Esophagus squamous epithelium (tissue), 5 donors: Measurements from ENCODE around the gene SF3A2. TPM values are rescaled to one million over a fixed set of nuclear protein-coding genes. Genes with fewer than 3 reads are reported as not detected.
A peak's percentile ranks its signal among the peaks of the same experiment; 100 is the strongest.
"Not testable (repeated sequence)": the region's sequence is repeated elsewhere in the genome, so short reads cannot be mapped to it uniquely, and the experiment has no call there.

Experiments
- DNase-seq: peaks from one replicate; lab custom pipeline; 2025; lab: John Stamatoyannopoulos, UW
- H3K27ac ChIP-seq, 4 donors: fragments of 200-600 bp; sonication (generic); one replicate each; pipeline ENCODE4 v1.5.1; 2016 to 2019; ENCODE audit warnings: mild to moderate bottlenecking in 1 of 4
- H3K27me3 ChIP-seq, 4 donors: fragments of 200-600 bp; sonication (generic); 1 replicate in 3 of 4; 2 replicates in 1 of 4; pipeline versions ENCODE4 v1.5.1 to v1.6.0; 2017 to 2021; ENCODE audit warnings: antibody characterized with exemption in 1 of 4
- H3K36me3 ChIP-seq, 3 donors: fragments of 200-600 bp; sonication (generic); one replicate each; pipeline ENCODE4 v1.5.1; 2016 to 2019
- H3K4me1 ChIP-seq, 3 donors: fragments of 200-600 bp; sonication (generic); one replicate each; pipeline ENCODE4 v1.5.1; 2017 to 2019
- H3K4me3 ChIP-seq, 4 donors: fragments of 200-600 bp; sonication (generic); 1 replicate in 3 of 4; 2 replicates in 1 of 4; pipeline ENCODE4 v1.5.1; 2016 to 2019; ENCODE audit warnings: mild to moderate bottlenecking in 2 of 4, moderate library complexity in 1 of 4
- H3K9me3 ChIP-seq, 3 donors: fragments of 200-600 bp; sonication (generic); one replicate each; pipeline ENCODE4 v1.5.1; 2016 to 2019
- CTCF ChIP-seq, 6 experiments: fragments of 450-650 bp in 4 of 6; fragments of 200-600 bp in 2 of 6; sonication (generic) in 2 of 6; IDR thresholded peaks; one replicate each; pipeline ENCODE4 v1.5.1; 2016 to 2019; ENCODE audit warnings: antibody characterized with exemption in 6 of 6, mild to moderate bottlenecking in 4 of 6, moderate library complexity in 4 of 6
- POLR2A ChIP-seq, 4 donors: fragments of 450-650 bp; IDR thresholded peaks; one replicate each; pipeline ENCODE4 v1.6.1; 2017; ENCODE audit warnings: antibody characterized with exemption in 4 of 4, mild to moderate bottlenecking in 4 of 4, moderate library complexity in 3 of 4
- WGBS, 2 donors: methylation state at CpG; one replicate each; pipeline ENCODE4 v1.1.5; 2018; 5-methylcytosine and 5-hydroxymethylcytosine counted together
- intact Hi-C: fragments of 100-400 bp; cut with DNase I; formaldehyde crosslinking; loops from one replicate; pipeline ENCODE4 v1.15.0; 2022
- total RNA-seq, 4 donors: library from RNA; depleted of rRNA; stranded (reverse); fragments of >200 nt; gene quantifications; one replicate each; pipeline ENCODE4 v1.1.0, GENCODE V29; 2016
- donor health status: DM: yes; HTN: yes; CAD: no.

SF3A2 gene
- total RNA-seq, 4 donors from 2014 or later = 19.3 to 39.7 (median 31.3) TPM

DNA sequence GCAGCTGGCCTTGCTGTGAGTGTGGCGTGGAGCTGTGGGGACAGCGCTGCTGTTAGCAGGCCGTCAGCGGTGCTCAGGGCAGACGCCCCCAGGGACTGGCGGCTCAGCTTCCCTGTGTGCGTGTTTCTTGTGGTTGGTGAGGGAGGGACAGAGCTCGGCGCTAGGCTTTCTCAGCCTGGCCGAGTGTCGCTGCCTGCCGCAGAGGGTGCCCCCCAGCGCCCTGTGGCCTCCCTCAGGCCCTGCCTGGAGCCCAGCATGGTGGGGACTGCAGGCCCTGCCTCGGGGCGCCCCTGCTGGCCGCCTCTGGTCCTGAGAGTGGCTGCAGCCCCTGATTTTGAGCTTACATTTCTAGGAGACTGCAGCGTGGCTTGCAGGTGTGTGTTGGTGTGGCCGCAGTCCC, 37.4 kb upstream of the SF3A2 start:
- DNase-seq = no peak

DNA sequence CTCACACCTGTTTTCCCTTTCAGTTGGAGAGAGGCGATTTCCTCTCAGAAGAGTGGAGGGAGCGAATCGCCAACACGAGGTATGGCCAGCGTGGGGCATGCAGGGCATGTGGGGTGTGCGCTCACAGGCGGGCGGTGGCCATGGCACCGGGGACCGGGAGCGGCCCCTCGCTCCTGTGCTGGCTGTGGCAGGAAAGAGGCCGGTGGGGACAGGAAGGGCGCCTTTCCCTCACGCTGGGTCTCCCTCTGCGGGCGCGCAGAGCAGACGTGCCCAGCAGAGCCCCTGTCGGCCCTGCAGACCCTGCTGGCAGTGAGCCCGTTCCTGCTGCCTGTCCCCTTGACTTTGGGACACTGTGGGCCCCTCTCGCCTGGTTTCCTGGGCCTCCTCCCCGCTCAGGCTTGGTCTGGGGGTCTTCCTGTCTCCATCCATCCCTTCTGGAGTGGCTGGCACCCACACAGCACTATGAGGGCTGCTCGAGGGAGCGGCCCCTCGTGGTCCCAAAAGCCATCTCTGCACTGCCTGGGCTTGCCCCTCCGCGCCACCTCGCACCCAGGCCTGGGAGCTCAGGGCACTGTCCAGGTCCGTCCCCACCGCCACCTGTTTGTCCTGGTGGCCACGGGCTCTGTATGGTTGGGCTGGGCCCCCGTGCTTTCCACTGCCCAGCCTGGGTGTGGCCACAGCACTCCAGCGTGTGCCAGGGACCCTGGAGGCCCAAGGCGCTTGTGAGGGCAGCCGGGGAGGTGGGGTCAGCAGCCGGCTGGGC, 36.6 kb upstream of the SF3A2 start:
- Histone ChIP-seq H3K27ac (no peak overlapping the region), H3K4me3 (no peak overlapping the region), H3K27me3 (no peaks in the 10 kb centered on the region), H3K36me3 (peaks cover 3 to 85% (median 5%) of the 10 kb centered on the region in 3 donors), H3K9me3 (no peaks in the 10 kb centered on the region), H3K4me1 (peaks cover 13 to 40% (median 13%) of the 10 kb centered on the region in 3 donors)
- WGBS, 2 donors = 78 to 82% methylated on average over 8 to 12 of the region's 37 CpGs
- intact Hi-C loops = no loop called here
- no peak for TF ChIP-seq POLR2A (IDR thresholded peaks at IDR 0.05)
- no peak for TF ChIP-seq CTCF (IDR thresholded peaks at IDR 0.05)
- DNase-seq = no peak

More for the DNA sequence above, 37.4 kb upstream of the SF3A2 start:
- TF ChIP-seq POLR2A (IDR thresholded peaks at IDR 0.05) (no peak), CTCF (IDR thresholded peaks at IDR 0.05) (no peak)
- no peak overlapping the region for H3K4me3 ChIP-seq
- no peaks in the 10 kb centered on the region for H3K27me3 ChIP-seq
- WGBS, 2 donors = 78 to 85% methylated on average over 2 to 6 of the region's 18 CpGs
- H3K27ac ChIP-seq = no peak overlapping the region
- peaks cover 3 to 94% (median 12%) of the 10 kb centered on the region in 3 donors for H3K36me3 ChIP-seq
- intact Hi-C loops = no loop called here
- no peaks in the 10 kb centered on the region for H3K9me3 ChIP-seq
- H3K4me1 ChIP-seq = peaks cover 8 to 32% (median 11%) of the 10 kb centered on the region in 3 donors

- DNase-seq, H3K9me3 ChIP-seq, intact Hi-C loops, H3K27ac ChIP-seq, H3K4me3 ChIP-seq, H3K27me3 ChIP-seq: not testable (repeated sequence)
- peaks cover 13 to 47% (median 14%) of the 10 kb centered on the region in 3 donors for H3K4me1 ChIP-seq
- H3K36me3 ChIP-seq = peaks cover 3 to 78% (median 4%) of the 10 kb centered on the region in 3 donors
- WGBS, 2 donors = 94 to 95% methylated on average over 47 to 50 of the region's 50 CpGs
Measured at GRCh38 chr19:2200624-2201294, 35.9 kb upstream of the SF3A2 start.

DNA sequence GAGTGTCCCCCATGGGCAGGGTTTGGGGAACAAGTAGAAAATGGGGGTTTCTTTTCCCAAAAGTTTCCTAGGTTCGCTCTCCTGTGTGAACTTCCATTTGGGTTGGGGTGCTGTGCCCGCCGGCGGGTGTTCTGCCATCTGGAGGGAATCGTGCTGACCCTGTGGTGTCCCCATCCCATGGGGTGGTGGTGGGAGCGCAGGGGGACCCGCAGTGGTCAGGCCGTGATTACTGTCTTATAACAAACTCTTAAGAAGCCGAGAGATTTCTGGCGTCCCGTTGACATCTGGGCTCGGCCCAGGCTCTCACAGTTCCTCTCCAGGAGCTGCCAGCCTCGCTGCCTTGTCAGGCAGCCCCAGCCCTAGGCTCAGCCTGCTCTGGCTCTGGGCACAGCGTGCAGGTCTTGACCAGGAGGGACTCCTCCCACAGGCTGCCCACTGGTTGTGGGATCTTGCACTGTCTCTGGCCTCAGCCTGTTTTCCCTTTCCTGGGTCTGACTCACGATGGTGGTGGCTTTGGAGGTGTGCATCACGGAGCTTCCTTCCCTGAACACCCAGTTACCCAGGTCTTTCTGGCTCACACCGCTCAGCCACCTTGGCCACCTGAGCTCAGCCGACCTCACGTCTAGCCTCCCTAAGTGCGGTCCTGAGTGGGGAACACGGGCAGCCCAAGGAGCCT, 35.0 kb upstream of the SF3A2 start:
- no peaks in the 10 kb centered on the region for H3K9me3 ChIP-seq
- H3K36me3 ChIP-seq = peaks cover 0 to 72% (median 3%) of the 10 kb centered on the region in 3 donors
- H3K27ac ChIP-seq = peak overlapping the region; percentile 29 to 80 (median 63)
- no peaks in the 10 kb centered on the region for H3K27me3 ChIP-seq
- TF ChIP-seq POLR2A (IDR thresholded peaks at IDR 0.05) = no peak
- TF ChIP-seq CTCF (IDR thresholded peaks at IDR 0.05) = no peak
- 80 to 86% methylated on average over 2 to 14 of the region's 21 CpGs for WGBS, 2 donors
- no peak for DNase-seq
- H3K4me1 ChIP-seq = peaks cover 13 to 56% (median 14%) of the 10 kb centered on the region in 3 donors
- H3K4me3 ChIP-seq = no peak overlapping the region
- intact Hi-C loops = no loop called here

DNA sequence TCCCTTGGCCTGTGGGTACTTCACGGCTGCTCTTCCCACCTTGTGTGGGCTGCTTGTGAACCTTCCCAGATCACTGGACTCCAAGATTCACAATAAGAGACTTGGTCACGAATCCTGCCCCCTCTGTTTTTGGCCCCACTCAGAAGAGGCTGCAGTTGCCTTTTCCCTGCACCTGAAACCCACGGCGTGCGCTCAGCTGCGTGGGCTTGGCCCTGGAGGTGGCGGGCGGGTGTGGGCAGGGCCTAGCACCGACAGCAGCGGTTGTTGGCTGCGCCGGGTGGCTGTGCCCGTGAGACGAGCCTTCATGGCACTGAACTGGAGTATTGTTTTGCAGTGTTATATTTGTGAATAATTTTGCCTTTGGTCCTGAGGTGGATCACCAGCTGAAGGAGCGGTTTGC, 34.3 kb upstream of the SF3A2 start:
- 20 to 57% methylated on average over 1 to 11 of the region's 15 CpGs for WGBS, 2 donors
- DNase-seq = no peak

More for the DNA sequence above, 34.3 kb upstream of the SF3A2 start:
- Histone ChIP-seq H3K36me3 (peaks cover 5 to 72% (median 9%) of the 10 kb centered on the region in 3 donors), H3K9me3 (no peaks in the 10 kb centered on the region), H3K4me3 (no peak overlapping the region), H3K27ac (peak overlapping the region; percentile 21 to 80 (median 63)), H3K27me3 (no peaks in the 10 kb centered on the region), H3K4me1 (peaks cover 13 to 59% (median 14%) of the 10 kb centered on the region in 3 donors)
- intact Hi-C loops = no loop called here
- TF ChIP-seq CTCF (IDR thresholded peaks at IDR 0.05) (no peak), POLR2A (IDR thresholded peaks at IDR 0.05) (no peak)
